Mammary epithelial cell (primary cell): ENCODE results near the gene ZNF778.
"Not testable (repeated sequence)": the region's sequence is repeated elsewhere in the genome, so short reads cannot be mapped to it uniquely, and the experiment has no call there.

Source experiments
- EZH2 ChIP-seq: IDR thresholded peaks from 2 replicates; pipeline ENCODE4 v1.6.1; 2012; ENCODE audit warnings: low read length, inconsistent platforms, borderline replicate concordance
- TF ChIP-seq, protein P1 (sequence below), 2 donors: IDR thresholded peaks in 1 of 2; conservative IDR thresholded peaks in 1 of 2; 2 replicates each; pipeline ENCODE4 v1.5.1; 2011 to 2012; ENCODE audit warnings: inconsistent platforms in 2 of 2, low read length in 2 of 2, mild to moderate bottlenecking in 2 of 2, control low read depth in 1 of 2, low read depth in 1 of 2; ENCODE audit not compliant: insufficient read depth in 1 of 2; ENCODE audit errors: extremely low read depth in 1 of 2

DNA sequence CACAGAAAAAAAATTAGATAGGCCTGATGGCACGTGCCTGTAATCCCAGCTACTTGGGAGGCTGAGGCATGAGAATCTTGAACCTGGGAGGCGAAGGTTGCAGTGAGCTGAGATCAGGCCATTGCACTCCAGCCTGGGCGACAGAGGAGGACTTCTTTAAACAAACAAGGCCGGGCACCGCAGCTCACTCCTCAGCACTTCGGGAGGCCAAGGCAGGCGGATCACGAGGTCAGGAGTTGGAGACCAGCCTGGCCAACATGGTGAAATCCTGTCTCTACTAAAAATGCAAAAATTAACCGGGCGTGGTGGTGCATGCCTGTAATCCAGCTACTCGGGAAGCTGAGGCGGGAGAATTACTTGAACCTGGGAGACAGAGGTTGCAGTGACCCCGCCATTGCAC is 26.8 kb downstream of the ZNF778 start:
- TF ChIP-seq, protein P1, sequence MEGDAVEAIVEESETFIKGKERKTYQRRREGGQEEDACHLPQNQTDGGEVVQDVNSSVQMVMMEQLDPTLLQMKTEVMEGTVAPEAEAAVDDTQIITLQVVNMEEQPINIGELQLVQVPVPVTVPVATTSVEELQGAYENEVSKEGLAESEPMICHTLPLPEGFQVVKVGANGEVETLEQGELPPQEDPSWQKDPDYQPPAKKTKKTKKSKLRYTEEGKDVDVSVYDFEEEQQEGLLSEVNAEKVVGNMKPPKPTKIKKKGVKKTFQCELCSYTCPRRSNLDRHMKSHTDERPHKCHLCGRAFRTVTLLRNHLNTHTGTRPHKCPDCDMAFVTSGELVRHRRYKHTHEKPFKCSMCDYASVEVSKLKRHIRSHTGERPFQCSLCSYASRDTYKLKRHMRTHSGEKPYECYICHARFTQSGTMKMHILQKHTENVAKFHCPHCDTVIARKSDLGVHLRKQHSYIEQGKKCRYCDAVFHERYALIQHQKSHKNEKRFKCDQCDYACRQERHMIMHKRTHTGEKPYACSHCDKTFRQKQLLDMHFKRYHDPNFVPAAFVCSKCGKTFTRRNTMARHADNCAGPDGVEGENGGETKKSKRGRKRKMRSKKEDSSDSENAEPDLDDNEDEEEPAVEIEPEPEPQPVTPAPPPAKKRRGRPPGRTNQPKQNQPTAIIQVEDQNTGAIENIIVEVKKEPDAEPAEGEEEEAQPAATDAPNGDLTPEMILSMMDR (conservative IDR thresholded peaks at IDR 0.05 in 1 of 2, IDR thresholded peaks at IDR 0.05 in 1 of 2; ENCODE audit: extremely low read depth in 1 of 2, insufficient read depth in 1 of 2, low read depth in 1 of 2, low read length in 2 of 2): not testable (repeated sequence)
- not testable (repeated sequence) for TF ChIP-seq EZH2
